GM12878 (cell line): ENCODE measurements around the gene TNKS2. TPM values are rescaled to one million over a fixed set of nuclear protein-coding genes. Genes with fewer than 3 reads are reported as not detected.

ENCODE experiments used
- ATAC-seq: fragments of 200-7000 bp; cut with Tn5 transposase; 3 replicates; pipeline ENCODE4 v1.9.1; 2020; ENCODE audit warnings: mild to moderate bottlenecking, moderate library complexity
- BruUV-seq: library from RNA; stranded (reverse); fragments of 400-500 nt; replicated peaks from 2 replicates; lab custom pipeline; 2021; lab: Mats Ljungman, UMichigan
- CTCF ChIA-PET: fragments of 300-600 bp; sonication (Branson Sonifier 250); formaldehyde crosslinking; extraction: SDS; loops from one replicate; lab custom pipeline; 2021; ENCODE audit warnings: inconsistent platforms; lab: Yijun Ruan, JAX
- POLR2A ChIA-PET: fragments of 350-600 bp; formaldehyde crosslinking; extraction: SDS; loops from one replicate; lab custom pipeline; 2021; ENCODE audit warnings: inconsistent platforms; lab: Charles Lee
- RAD21 ChIA-PET: fragments of 300-600 bp; sonication (Branson Sonifier 250); formaldehyde crosslinking; loops from one replicate; lab custom pipeline; 2023; ENCODE audit warnings: antibody characterized with exemption; ENCODE audit not compliant: unreplicated experiment; lab: Charles Lee
- SMC1A ChIA-PET: fragments of 300-600 bp; sonication (Branson Sonifier 250); formaldehyde crosslinking; loops from one replicate; lab custom pipeline; 2023; ENCODE audit not compliant: unreplicated experiment, uncharacterized antibody; lab: Charles Lee
- DNase-seq: peaks from one replicate; pipeline ENCODE4 v3.0.0-alpha.2; 2011; ENCODE audit warnings: low read depth, low spot score
- FAIRE-seq: peaks from 3 replicates; lab custom pipeline; 2011; peaks lifted over from hg19 to GRCh38; lab: Jason Lieb, UNC
- H2AFZ ChIP-seq: 2 replicates; pipeline ENCODE4 v1.6.0; 2011; ENCODE audit warnings: low read depth, low read length, control low read depth; ENCODE audit not compliant: control insufficient read depth
- H3K27ac ChIP-seq: 2 replicates; pipeline ENCODE4 v1.5.1; 2011; ENCODE audit warnings: control low read depth; ENCODE audit not compliant: control insufficient read depth, insufficient read depth
- H3K27me3 ChIP-seq, 2 experiments: replicated peaks in 1 of 2; 2 replicates each; pipeline versions ENCODE4 v1.6.0 to v1.6.1; 2011; ENCODE audit warnings: low read length in 1 of 2; ENCODE audit not compliant: control insufficient read depth in 2 of 2, insufficient read depth in 2 of 2
- H3K36me3 ChIP-seq, 2 experiments: 2 replicates each; pipeline ENCODE4 v1.5.1; 2011; ENCODE audit warnings: low read length in 1 of 2; ENCODE audit not compliant: control insufficient read depth in 2 of 2, insufficient read depth in 2 of 2
- H3K4me1 ChIP-seq: 2 replicates; pipeline ENCODE4 v1.6.1; 2011; ENCODE audit warnings: mild to moderate bottlenecking, low read length, moderate library complexity, mixed read lengths; ENCODE audit not compliant: control insufficient read depth, insufficient read depth
- H3K4me2 ChIP-seq: 2 replicates; pipeline ENCODE4 v1.6.0; 2011; ENCODE audit warnings: control low read depth; ENCODE audit not compliant: control insufficient read depth, insufficient read depth
- H3K4me3 ChIP-seq: fragments of 200-600 bp; sonication (generic); 2 replicates; pipeline ENCODE4 v1.5.1; 2016
- H3K79me2 ChIP-seq: 2 replicates; pipeline ENCODE4 v1.6.0; 2011; ENCODE audit warnings: low read length; ENCODE audit not compliant: control insufficient read depth, insufficient read depth
- H3K9ac ChIP-seq: 2 replicates; pipeline ENCODE4 v1.8.0; 2011; ENCODE audit warnings: low read length, control low read depth, mixed read lengths; ENCODE audit not compliant: control insufficient read depth, insufficient read depth
- H3K9me3 ChIP-seq: replicated peaks from 3 replicates; pipeline ENCODE4 v1.5.1; 2011; ENCODE audit warnings: mild to moderate bottlenecking, low read length; ENCODE audit not compliant: control insufficient read depth, insufficient read depth
- H4K20me1 ChIP-seq: 2 replicates; pipeline ENCODE4 v1.6.0; 2011; ENCODE audit not compliant: control insufficient read depth, insufficient read depth
- CUX1 ChIP-seq: IDR thresholded peaks from 2 replicates; pipeline ENCODE4 v1.6.1; 2012; ENCODE audit warnings: improper control_type of control experiment, low read depth, low read length; ENCODE audit not compliant: insufficient replicate concordance
- ETV6 ChIP-seq, 2 experiments: fragments of 450-650 bp in 1 of 2; IDR thresholded peaks in 1 of 2; conservative IDR thresholded peaks in 1 of 2; 2 replicates each; pipeline ENCODE4 v1.6.1; 2014; ENCODE audit warnings: antibody characterized with exemption in 1 of 2, borderline replicate concordance in 1 of 2, low read depth in 1 of 2, mild to moderate bottlenecking in 1 of 2, moderate library complexity in 1 of 2
- FOS ChIP-seq: IDR thresholded peaks from 3 replicates; pipeline ENCODE4 v1.6.1; 2011; ENCODE audit warnings: borderline replicate concordance; ENCODE audit not compliant: insufficient read length; ENCODE audit errors: extremely low read depth
- FOXM1 ChIP-seq: IDR thresholded peaks from 2 replicates; pipeline ENCODE4 v1.6.1; 2012; ENCODE audit warnings: low read depth, mild to moderate bottlenecking, inconsistent platforms, low read length, moderate library complexity
- HCFC1 ChIP-seq: fragments of 150-350 bp; IDR thresholded peaks from 2 replicates; pipeline ENCODE4 v1.6.1; 2014; ENCODE audit warnings: low read length
- IRF4 ChIP-seq: IDR thresholded peaks from 2 replicates; pipeline ENCODE4 v1.6.1; 2011; ENCODE audit warnings: low read depth, low read length
- KDM1A ChIP-seq: fragments of 200-600 bp; sonication (generic); IDR thresholded peaks from 2 replicates; pipeline ENCODE4 v1.6.1; 2016; ENCODE audit warnings: borderline replicate concordance
- MEF2A ChIP-seq: IDR thresholded peaks from 2 replicates; pipeline ENCODE4 v1.6.1; 2011; ENCODE audit warnings: low read depth, mild to moderate bottlenecking, low read length, moderate library complexity; ENCODE audit not compliant: insufficient read depth
- NR2F1 ChIP-seq: fragments of 450-650 bp; conservative IDR thresholded peaks from 2 replicates; pipeline ENCODE4 v1.6.1; 2017; ENCODE audit warnings: mild to moderate bottlenecking
- SMAD1 ChIP-seq: fragments of 450-650 bp; IDR thresholded peaks from 2 replicates; pipeline ENCODE4 v1.6.1; 2018; ENCODE audit warnings: mild to moderate bottlenecking, low read depth; ENCODE audit not compliant: partially characterized antibody
- SREBF2 ChIP-seq: IDR thresholded peaks from 2 replicates; pipeline ENCODE4 v1.6.1; 2012; ENCODE audit warnings: mild to moderate bottlenecking, low read length
- TCF7 ChIP-seq: IDR thresholded peaks from 2 replicates; pipeline ENCODE4 v1.6.1; 2014; ENCODE audit warnings: antibody characterized with exemption, borderline replicate concordance
- USF2 ChIP-seq: IDR thresholded peaks from 2 replicates; pipeline ENCODE4 v1.6.1; 2011; ENCODE audit warnings: low read depth, low read length, improper control_type of control experiment, borderline replicate concordance
- YY1 ChIP-seq: IDR thresholded peaks from 2 replicates; pipeline ENCODE4 v1.6.1; 2011; ENCODE audit warnings: low read depth, mild to moderate bottlenecking, low read length
- WGBS: methylation state at CpG from one replicate; pipeline ENCODE4 v1.1.6; 2016; ENCODE audit warnings: low lambda C conversion rate; ENCODE audit not compliant: insufficient replicate concordance, insufficient coverage; ENCODE audit errors: missing lambda C conversion rate; 5-methylcytosine and 5-hydroxymethylcytosine counted together
- in situ Hi-C: fragments of 300-500 bp; cut with MboI; formaldehyde crosslinking; loops from 9 replicates; pipeline ENCODE4 v1.14.3; 2018; ENCODE audit warnings: mixed read lengths
- intact Hi-C: fragments of 100-400 bp; cut with micrococcal nuclease; formaldehyde crosslinking; loops from one replicate; pipeline ENCODE4 v1.14.2; 2022; ENCODE audit not compliant: unreplicated experiment
- polyA plus RNA-seq, 11 experiments: library from polyadenylated mRNA; depleted of rRNA in 4 of 11; unstranded in 6 of 11; stranded (reverse) in 5 of 11; fragments of >200 nt; fragmentation: Nextera tagmentation in 4 of 11; fragmentation: Illumina TruSeq in 1 of 11; extraction: Ambion mirVana in 4 of 11; extraction: Trizol in 1 of 11; gene quantifications; 1 replicate in 1 of 11; 2 replicates in 10 of 11; pipeline versions ENCODE4 v1.2.1 to v1.2.3, GENCODE V29; 2011 to 2016; ENCODE audit warnings: inconsistent platforms in 2 of 11, missing spikeins in 2 of 11, low read depth in 1 of 11
- total RNA-seq, 4 experiments: library from RNA; depleted of rRNA in 3 of 4; stranded (reverse); fragments of >200 nt in 3 of 4; fragmentation: Illumina TruSeq in 1 of 4; extraction: Trizol in 1 of 4; gene quantifications; 2 replicates each; pipeline versions ENCODE4 v1.2.1 to v1.2.3, GENCODE V29; 2013 to 2021
- TF ChIP-seq, protein P1 (sequence below): IDR thresholded peaks from 2 replicates; pipeline ENCODE4 v1.6.1; 2011; ENCODE audit warnings: mild to moderate bottlenecking, low read depth, low read length, moderate library complexity; ENCODE audit not compliant: insufficient replicate concordance
- TF ChIP-seq, protein P2 (sequence below): fragments of 450-650 bp; conservative IDR thresholded peaks from 2 replicates; pipeline ENCODE4 v1.6.1; 2017; ENCODE audit warnings: mild to moderate bottlenecking, moderate library complexity

The TNKS2 gene
- total and polyA plus RNA-seq, 10 of the 15 experiments (the other 5 are each of a cell fraction or from before 2014, with no cell fraction given), result 2.9 to 24.2 (median 6.9) TPM

GRCh38 chr10:91893051-91893450, 94.8 kb downstream of the TNKS2 start:
- H3K4me3 ChIP-seq, result no peak overlapping the region
- intact Hi-C loops, result no loop called here
- no peaks in the 10 kb centered on the region for H3K79me2 ChIP-seq
- H3K27me3 ChIP-seq, result no peaks in the 10 kb centered on the region; a peak in 1 of 4 replicates
- no peaks in the 10 kb centered on the region; the same call in 1 of the 2 replicates for H3K4me1 ChIP-seq
- TF ChIP-seq KDM1A, result no peak
- TF ChIP-seq IRF4, result no peak
- no peak for TF ChIP-seq SREBF2
- no peak for TF ChIP-seq FOXM1
- no peak for TF ChIP-seq HCFC1
- TF ChIP-seq, protein P1, sequence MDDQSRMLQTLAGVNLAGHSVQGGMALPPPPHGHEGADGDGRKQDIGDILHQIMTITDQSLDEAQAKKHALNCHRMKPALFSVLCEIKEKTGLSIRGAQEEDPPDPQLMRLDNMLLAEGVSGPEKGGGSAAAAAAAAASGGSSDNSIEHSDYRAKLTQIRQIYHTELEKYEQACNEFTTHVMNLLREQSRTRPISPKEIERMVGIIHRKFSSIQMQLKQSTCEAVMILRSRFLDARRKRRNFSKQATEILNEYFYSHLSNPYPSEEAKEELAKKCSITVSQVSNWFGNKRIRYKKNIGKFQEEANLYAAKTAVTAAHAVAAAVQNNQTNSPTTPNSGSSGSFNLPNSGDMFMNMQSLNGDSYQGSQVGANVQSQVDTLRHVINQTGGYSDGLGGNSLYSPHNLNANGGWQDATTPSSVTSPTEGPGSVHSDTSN, result no peak
- TF ChIP-seq MEF2A, result no peak
- TF ChIP-seq ETV6 (conservative IDR thresholded peaks at IDR 0.05 in 1 of 2, IDR thresholded peaks at IDR 0.05 in 1 of 2; ENCODE audit: borderline replicate concordance in 1 of 2, low read depth in 1 of 2), result no peak
- TF ChIP-seq YY1, result no peak
- TF ChIP-seq, protein P2, sequence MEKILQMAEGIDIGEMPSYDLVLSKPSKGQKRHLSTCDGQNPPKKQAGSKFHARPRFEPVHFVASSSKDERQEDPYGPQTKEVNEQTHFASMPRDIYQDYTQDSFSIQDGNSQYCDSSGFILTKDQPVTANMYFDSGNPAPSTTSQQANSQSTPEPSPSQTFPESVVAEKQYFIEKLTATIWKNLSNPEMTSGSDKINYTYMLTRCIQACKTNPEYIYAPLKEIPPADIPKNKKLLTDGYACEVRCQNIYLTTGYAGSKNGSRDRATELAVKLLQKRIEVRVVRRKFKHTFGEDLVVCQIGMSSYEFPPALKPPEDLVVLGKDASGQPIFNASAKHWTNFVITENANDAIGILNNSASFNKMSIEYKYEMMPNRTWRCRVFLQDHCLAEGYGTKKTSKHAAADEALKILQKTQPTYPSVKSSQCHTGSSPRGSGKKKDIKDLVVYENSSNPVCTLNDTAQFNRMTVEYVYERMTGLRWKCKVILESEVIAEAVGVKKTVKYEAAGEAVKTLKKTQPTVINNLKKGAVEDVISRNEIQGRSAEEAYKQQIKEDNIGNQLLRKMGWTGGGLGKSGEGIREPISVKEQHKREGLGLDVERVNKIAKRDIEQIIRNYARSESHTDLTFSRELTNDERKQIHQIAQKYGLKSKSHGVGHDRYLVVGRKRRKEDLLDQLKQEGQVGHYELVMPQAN, result no peak
- no peak for TF ChIP-seq FOS
- no peak for TF ChIP-seq CUX1
- no peak for TF ChIP-seq TCF7
- no peak for TF ChIP-seq USF2
- no peak for TF ChIP-seq SMAD1
- TF ChIP-seq NR2F1, result no peak
- WGBS, result 90% methylated on average over 2 of the region's 2 CpGs
- ChIA-PET RAD21 (interaction anchor here (1.1 kb wide), 1 partner anchor 19 kb away, joined by 3 read pairs; no protein-coding TSS in a partner anchor), CTCF (no interaction called here), SMC1A (no interaction called here), POLR2A (interaction anchor here (0.6 kb wide), 1 partner anchor 28 kb away, joined by 4 read pairs; no protein-coding TSS in a partner anchor)
- no peak for DNase-seq
- H3K4me2 ChIP-seq, result no peak overlapping the region
- in situ Hi-C loops, result no loop called here
- no TSS peak for BruUV-seq
- no peak overlapping the region for H3K9ac ChIP-seq
- H3K36me3 ChIP-seq, result no peaks in the 10 kb centered on the region
- no peak for FAIRE-seq
- no peak overlapping the region for H3K27ac ChIP-seq
- H4K20me1 ChIP-seq, result no peaks in the 10 kb centered on the region
- no peak for ATAC-seq
- H3K9me3 ChIP-seq, result no peaks in the 10 kb centered on the region
- no peak overlapping the region for H2AFZ ChIP-seq
